NCI-H2107 (cell line): ENCODE data around the gene SLC35A3.

Experiments used
- DNase-seq: peaks from one replicate; lab custom pipeline; 2025; lab: John Stamatoyannopoulos, UW

The SLC35A3 gene

DNA sequence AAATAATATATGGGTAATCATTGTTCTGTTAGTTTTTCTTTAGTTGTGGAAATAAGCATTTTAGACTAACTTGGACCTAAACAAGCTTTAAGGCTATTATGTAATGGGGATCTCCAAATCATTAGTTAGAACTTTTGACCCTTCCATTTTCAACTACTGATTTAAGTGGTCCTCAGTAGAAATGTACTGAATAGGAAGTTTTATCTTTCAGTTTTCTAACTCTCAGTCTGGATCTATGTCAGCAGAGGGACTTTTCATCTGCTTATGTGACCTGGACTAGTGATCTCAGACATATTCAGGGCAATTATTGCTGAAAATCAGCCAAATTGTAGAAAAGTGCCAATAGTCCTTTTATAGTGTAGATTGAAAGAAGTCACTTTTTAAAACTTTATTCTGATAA, 106.9 kb downstream of the SLC35A3 start:
- no peak for DNase-seq

DNA sequence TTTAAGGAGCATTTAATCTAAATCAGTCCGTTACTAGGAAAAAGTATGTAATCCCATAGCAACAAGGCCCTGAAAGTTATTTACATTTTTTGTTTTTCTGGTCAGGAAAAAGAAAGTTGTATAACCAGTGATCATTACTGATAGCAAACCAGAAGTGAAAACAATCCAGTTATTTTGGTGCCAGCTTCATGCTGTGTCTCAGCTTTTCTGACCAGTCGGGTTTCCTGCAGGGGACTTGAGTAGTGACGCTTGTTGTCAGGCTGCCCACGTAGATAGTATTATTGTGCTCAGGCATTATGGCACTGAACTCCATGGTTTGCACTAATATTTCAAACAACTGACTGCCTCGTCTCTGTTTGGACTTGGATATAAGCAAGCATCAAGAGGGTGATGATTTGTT, 107.7 kb downstream of the SLC35A3 start:
- no peak for DNase-seq

DNA sequence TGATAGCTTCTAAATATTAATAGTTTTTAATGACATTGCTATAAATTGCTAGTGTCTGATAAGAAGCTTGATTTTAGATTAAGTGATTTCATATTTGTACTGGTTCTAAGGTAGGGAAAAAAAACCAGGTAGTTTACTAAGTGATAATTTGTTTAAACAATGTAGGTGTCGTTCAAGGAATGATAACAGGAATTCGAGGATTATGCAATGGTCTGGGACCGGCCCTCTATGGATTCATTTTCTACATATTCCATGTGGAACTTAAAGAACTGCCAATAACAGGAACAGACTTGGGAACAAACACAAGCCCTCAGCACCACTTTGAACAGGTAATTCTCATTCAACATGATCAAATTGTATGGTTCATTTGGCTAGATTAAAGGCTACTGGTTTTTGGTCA, 110.5 kb downstream of the SLC35A3 start:
- no peak for DNase-seq
